ENCODE measurements around the gene SF3B3.

DNA sequence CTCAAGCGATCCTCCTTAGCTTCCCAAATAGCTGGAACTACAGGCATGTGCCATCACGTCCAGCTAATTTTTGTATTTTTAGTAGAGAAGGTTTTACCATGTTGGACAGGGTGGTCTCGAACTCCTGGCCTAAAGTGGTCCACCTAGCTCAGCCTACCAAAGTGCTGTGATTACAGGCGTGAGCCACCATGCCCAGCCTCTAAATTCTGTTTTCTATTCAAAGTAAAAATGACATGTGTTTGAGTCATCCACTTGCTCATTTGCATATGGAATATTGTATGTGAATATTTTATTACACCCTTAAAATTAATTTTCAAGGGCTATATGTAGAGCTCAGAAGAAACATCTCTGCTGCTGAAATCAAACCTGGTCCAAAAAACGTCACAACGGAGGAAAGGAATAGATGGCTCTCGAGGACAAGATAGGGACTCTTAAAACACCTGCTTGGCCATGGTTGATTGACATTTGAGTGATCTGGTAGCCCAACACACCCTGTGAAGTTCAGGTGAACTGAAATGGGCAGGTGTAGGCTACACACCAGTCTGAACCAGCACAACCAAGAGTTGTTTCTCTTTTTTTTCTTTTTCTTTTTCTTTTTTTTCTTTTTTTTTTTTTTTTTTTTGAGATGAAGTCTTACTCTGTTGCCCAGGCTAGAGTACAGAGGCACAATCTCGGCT is 51.1 kb downstream of the SF3B3 start:
- TF ChIP-seq, protein P1, sequence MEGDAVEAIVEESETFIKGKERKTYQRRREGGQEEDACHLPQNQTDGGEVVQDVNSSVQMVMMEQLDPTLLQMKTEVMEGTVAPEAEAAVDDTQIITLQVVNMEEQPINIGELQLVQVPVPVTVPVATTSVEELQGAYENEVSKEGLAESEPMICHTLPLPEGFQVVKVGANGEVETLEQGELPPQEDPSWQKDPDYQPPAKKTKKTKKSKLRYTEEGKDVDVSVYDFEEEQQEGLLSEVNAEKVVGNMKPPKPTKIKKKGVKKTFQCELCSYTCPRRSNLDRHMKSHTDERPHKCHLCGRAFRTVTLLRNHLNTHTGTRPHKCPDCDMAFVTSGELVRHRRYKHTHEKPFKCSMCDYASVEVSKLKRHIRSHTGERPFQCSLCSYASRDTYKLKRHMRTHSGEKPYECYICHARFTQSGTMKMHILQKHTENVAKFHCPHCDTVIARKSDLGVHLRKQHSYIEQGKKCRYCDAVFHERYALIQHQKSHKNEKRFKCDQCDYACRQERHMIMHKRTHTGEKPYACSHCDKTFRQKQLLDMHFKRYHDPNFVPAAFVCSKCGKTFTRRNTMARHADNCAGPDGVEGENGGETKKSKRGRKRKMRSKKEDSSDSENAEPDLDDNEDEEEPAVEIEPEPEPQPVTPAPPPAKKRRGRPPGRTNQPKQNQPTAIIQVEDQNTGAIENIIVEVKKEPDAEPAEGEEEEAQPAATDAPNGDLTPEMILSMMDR (IDR thresholded peaks at IDR 0.05), result no peak
- TF ChIP-seq EZH2 (IDR thresholded peaks at IDR 0.05; ENCODE audit: borderline replicate concordance, insufficient read depth, low read depth, low read length, poor library complexity, severe bottlenecking), result no peak
